ENCODE results near the gene RTP3. TPM values are rescaled to one million over a fixed set of nuclear protein-coding genes. Genes with fewer than 3 reads are reported as not detected.

Gene RTP3
- total RNA-seq, 4 donors from 2014 or later, result not detected

DNA sequence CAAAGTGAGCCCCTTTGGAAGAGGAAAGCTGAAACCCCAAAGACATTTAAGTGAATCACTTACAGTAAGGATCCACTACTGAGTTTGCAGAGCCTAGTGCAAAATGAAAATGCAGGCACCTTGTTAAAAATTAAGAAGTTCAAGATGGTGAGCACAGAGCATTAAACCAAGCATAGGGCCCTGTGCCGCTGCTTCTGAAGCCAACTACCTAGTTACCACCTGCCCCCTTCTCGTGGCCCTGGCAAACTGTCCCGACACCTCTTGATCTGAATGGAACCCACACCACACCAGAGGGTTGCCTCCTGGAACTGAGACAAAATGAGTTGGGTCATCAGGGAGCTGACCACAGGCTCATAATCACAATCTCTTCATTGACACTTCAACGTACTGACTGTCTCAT is 42.8 kb downstream of the RTP3 start:
- ATAC-seq, result no peak
- no peak for DNase-seq
- Histone ChIP-seq H3K27me3 (no peaks in the 10 kb centered on the region), H3K4me1 (peaks cover 21 to 35% of the 10 kb centered on the region in 2 donors), H3K27ac (peak overlapping the region; percentile 78 to 89 (median 82)), H3K4me3 (no peak overlapping the region), H3K36me3 (peaks cover 0 to 31% of the 10 kb centered on the region in 2 donors), H3K9me3 (no peaks in the 10 kb centered on the region)
- TF ChIP-seq, protein P1, sequence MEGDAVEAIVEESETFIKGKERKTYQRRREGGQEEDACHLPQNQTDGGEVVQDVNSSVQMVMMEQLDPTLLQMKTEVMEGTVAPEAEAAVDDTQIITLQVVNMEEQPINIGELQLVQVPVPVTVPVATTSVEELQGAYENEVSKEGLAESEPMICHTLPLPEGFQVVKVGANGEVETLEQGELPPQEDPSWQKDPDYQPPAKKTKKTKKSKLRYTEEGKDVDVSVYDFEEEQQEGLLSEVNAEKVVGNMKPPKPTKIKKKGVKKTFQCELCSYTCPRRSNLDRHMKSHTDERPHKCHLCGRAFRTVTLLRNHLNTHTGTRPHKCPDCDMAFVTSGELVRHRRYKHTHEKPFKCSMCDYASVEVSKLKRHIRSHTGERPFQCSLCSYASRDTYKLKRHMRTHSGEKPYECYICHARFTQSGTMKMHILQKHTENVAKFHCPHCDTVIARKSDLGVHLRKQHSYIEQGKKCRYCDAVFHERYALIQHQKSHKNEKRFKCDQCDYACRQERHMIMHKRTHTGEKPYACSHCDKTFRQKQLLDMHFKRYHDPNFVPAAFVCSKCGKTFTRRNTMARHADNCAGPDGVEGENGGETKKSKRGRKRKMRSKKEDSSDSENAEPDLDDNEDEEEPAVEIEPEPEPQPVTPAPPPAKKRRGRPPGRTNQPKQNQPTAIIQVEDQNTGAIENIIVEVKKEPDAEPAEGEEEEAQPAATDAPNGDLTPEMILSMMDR (IDR thresholded peaks at IDR 0.05 in 4 of 5, conservative IDR thresholded peaks at IDR 0.05 in 1 of 5), result no peak
- TF ChIP-seq POLR2A (IDR thresholded peaks at IDR 0.05), result no peak
- in situ Hi-C loops (cut with MboI; ENCODE audit: low sequenced_read_pairs in 4 of 4), result no loop called here
- intact Hi-C loops (cut with DNase I; ENCODE audit: low total_unique reads), result no loop called here

DNA sequence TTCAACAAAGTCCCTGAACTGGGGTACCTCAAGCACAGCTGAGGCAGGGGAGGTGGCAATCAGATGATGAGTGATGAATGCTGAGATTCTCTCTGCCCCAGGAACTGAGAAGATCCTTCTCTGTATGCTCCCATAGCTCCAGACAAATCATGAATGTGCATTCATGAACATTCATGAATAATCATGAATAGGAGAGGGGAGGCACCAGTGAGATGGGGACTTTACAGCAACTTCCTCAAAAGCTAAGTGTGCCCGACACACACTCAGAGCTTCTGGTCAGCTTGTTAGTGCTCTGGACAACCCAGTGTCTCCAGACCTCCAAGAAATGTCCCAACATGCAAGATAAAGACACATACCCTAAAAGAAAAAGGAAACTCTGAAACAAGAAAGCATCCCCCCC is 44.1 kb downstream of the RTP3 start:
- H3K4me1 ChIP-seq, result peaks cover 21 to 30% of the 10 kb centered on the region in 2 donors
- ATAC-seq (no peak), DNase-seq (no peak)
- H3K27ac ChIP-seq, result peak overlapping the region; percentile 74 to 81 (median 78)
- no peak overlapping the region for H3K4me3 ChIP-seq
- in situ Hi-C loops (cut with MboI; ENCODE audit: low sequenced_read_pairs in 4 of 4) (no loop called here), intact Hi-C loops (cut with DNase I; ENCODE audit: low total_unique reads) (no loop called here)
- TF ChIP-seq, protein P1 (IDR thresholded peaks at IDR 0.05 in 4 of 5, conservative IDR thresholded peaks at IDR 0.05 in 1 of 5), result no peak
- no peak for TF ChIP-seq POLR2A (IDR thresholded peaks at IDR 0.05)
- H3K9me3 ChIP-seq, result no peaks in the 10 kb centered on the region
- no peaks in the 10 kb centered on the region for H3K27me3 ChIP-seq
- peaks cover 0 to 31% of the 10 kb centered on the region in 2 donors for H3K36me3 ChIP-seq

DNA sequence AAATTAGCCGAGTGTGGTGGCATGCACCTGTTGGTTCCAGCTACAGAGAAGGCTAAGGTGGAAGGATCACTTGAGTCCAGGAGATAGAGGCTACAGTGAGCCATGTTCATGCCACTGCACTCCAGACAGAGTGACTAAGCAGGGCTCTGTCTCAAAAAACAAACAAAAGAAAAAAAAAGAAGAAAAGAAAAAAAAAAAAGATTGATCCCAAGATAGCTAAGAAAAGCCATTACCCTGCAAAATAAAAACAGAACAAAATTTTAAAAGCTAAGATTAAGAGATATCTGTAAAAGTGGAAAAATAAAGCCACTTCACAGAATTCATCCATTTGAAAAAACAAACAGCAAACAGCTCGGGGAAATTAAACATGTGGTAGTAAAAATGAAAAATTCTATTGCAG is 44.6 kb downstream of the RTP3 start:
- DNase-seq (no peak), ATAC-seq (no peak)
- in situ Hi-C loops (cut with MboI; ENCODE audit: low sequenced_read_pairs in 4 of 4) (no loop called here), intact Hi-C loops (cut with DNase I; ENCODE audit: low total_unique reads) (no loop called here)
- no peak for TF ChIP-seq POLR2A (IDR thresholded peaks at IDR 0.05)
- TF ChIP-seq, protein P1 (IDR thresholded peaks at IDR 0.05 in 4 of 5, conservative IDR thresholded peaks at IDR 0.05 in 1 of 5), result no peak
- Histone ChIP-seq H3K4me3 (no peak overlapping the region), H3K9me3 (no peaks in the 10 kb centered on the region), H3K4me1 (peaks cover 17 to 25% of the 10 kb centered on the region in 2 donors), H3K36me3 (peaks cover 0 to 31% of the 10 kb centered on the region in 2 donors), H3K27ac (peak overlapping the region; percentile 74 to 81 (median 78)), H3K27me3 (no peaks in the 10 kb centered on the region)

DNA sequence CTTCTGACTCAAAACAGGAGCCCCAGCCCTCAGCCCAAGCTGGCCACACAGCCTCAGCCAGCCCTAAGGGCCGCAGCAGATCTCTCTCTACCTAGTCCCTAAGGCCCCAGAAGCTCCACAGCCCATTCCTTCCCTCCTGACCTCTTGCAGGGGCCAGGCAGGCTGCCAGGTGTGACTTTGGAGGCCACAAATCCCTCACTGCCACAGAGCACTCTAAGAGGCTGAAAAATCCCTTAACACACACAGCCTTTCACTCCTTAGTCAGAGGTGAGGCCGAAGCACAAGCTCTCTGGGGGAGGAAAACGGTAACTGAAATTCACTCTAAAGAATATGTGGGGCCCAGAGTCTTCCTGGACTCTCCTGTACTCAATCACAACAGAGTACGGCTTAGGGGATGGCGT is 45.0 kb downstream of the RTP3 start:
- DNase-seq (no peak), ATAC-seq (no peak)
- Histone ChIP-seq H3K9me3 (no peaks in the 10 kb centered on the region), H3K4me1 (peaks cover 13 to 20% of the 10 kb centered on the region in 2 donors), H3K27me3 (no peaks in the 10 kb centered on the region), H3K27ac (peak overlapping the region; percentile 74 to 81 (median 78)), H3K36me3 (peaks cover 0 to 30% of the 10 kb centered on the region in 2 donors), H3K4me3 (no peak overlapping the region)
- TF ChIP-seq, protein P1 (IDR thresholded peaks at IDR 0.05 in 4 of 5, conservative IDR thresholded peaks at IDR 0.05 in 1 of 5), result no peak
- TF ChIP-seq POLR2A (IDR thresholded peaks at IDR 0.05), result no peak
- intact Hi-C loops (cut with DNase I; ENCODE audit: low total_unique reads) (no loop called here), in situ Hi-C loops (cut with MboI; ENCODE audit: low sequenced_read_pairs in 4 of 4) (no loop called here)

All from gastrocnemius medialis (tissue), 4 donors.